ENCODE measurements around the gene MCF2L. TPM values are rescaled to one million over a fixed set of nuclear protein-coding genes. Genes with fewer than 3 reads are reported as not detected.

The MCF2L gene
- total RNA-seq, 2 donors from 2014 or later = 37.4 to 74.8 TPM

GRCh38 chr13:113027095-113027494, 58.1 kb downstream of the MCF2L start:
- no peak overlapping the region for H3K27ac ChIP-seq

GRCh38 chr13:113027566-113027965, 58.6 kb downstream of the MCF2L start:
- H3K27ac ChIP-seq = no peak overlapping the region
- no peaks in the 10 kb centered on the region for H3K4me1 ChIP-seq
- WGBS, 2 donors = 74 to 90% methylated on average over 6 to 16 of the region's 16 CpGs
- no peak for DNase-seq
- intact Hi-C loops (cut with DNase I) = no loop called here
- H3K27me3 ChIP-seq = no peaks in the 10 kb centered on the region
- H3K9me3 ChIP-seq = no peaks in the 10 kb centered on the region
- no peak overlapping the region for H3K4me3 ChIP-seq
- no peak for ATAC-seq
- H3K36me3 ChIP-seq (replicated peaks in 1 of 2; ENCODE audit: insufficient read depth in 1 of 2, low read depth in 2 of 2) = no peaks in the 10 kb centered on the region
- TF ChIP-seq POLR2A (IDR thresholded peaks at IDR 0.05) = no peak
- no peak for TF ChIP-seq CTCF (IDR thresholded peaks at IDR 0.05)

More at GRCh38 chr13:113027095-113027494, 58.1 kb downstream of the MCF2L start:
- no peaks in the 10 kb centered on the region for H3K4me1 ChIP-seq
- intact Hi-C loops (cut with DNase I) = no loop called here
- no peaks in the 10 kb centered on the region for H3K9me3 ChIP-seq
- H3K27me3 ChIP-seq = no peaks in the 10 kb centered on the region
- TF ChIP-seq POLR2A (IDR thresholded peaks at IDR 0.05) = no peak
- no peak for TF ChIP-seq CTCF (IDR thresholded peaks at IDR 0.05)
- ATAC-seq = no peak
- DNase-seq = no peak
- 88 to 89% methylated on average over 13 of the region's 13 CpGs for WGBS, 2 donors
- H3K4me3 ChIP-seq = no peak overlapping the region
- no peaks in the 10 kb centered on the region for H3K36me3 ChIP-seq (replicated peaks in 1 of 2; ENCODE audit: insufficient read depth in 1 of 2, low read depth in 2 of 2)

- Histone ChIP-seq H3K36me3 (replicated peaks in 1 of 2; ENCODE audit: insufficient read depth in 1 of 2, low read depth in 2 of 2) (no peaks in the 10 kb centered on the region), H3K4me1 (no peaks in the 10 kb centered on the region), H3K4me3 (no peak overlapping the region), H3K9me3 (no peaks in the 10 kb centered on the region), H3K27ac (no peak overlapping the region), H3K27me3 (no peaks in the 10 kb centered on the region)
- ATAC-seq = no peak
- TF ChIP-seq CTCF (IDR thresholded peaks at IDR 0.05) = no peak
- no peak for TF ChIP-seq POLR2A (IDR thresholded peaks at IDR 0.05)
- no peak for DNase-seq
- WGBS, 2 donors = 78 to 79% methylated on average over 13 to 16 of the region's 16 CpGs
- intact Hi-C loops (cut with DNase I) = no loop called here
Observed at GRCh38 chr13:113028336-113029060, 59.5 kb downstream of the MCF2L start.

GRCh38 chr13:113029061-113029445, 60.0 kb downstream of the MCF2L start:
- TF ChIP-seq POLR2A (IDR thresholded peaks at IDR 0.05) = no peak
- TF ChIP-seq CTCF (IDR thresholded peaks at IDR 0.05) = no peak
- 64 to 70% methylated on average over 10 of the region's 10 CpGs for WGBS, 2 donors
- intact Hi-C loops (cut with DNase I) = no loop called here
- no peaks in the 10 kb centered on the region for H3K9me3 ChIP-seq
- H3K4me3 ChIP-seq = no peak overlapping the region
- no peaks in the 10 kb centered on the region for H3K27me3 ChIP-seq
- DNase-seq = no peak
- H3K27ac ChIP-seq = no peak overlapping the region
- no peaks in the 10 kb centered on the region for H3K4me1 ChIP-seq
- no peaks in the 10 kb centered on the region for H3K36me3 ChIP-seq (replicated peaks in 1 of 2; ENCODE audit: insufficient read depth in 1 of 2, low read depth in 2 of 2)
- ATAC-seq = no peak

All from body of pancreas (tissue), 4 donors.